NCI-H774 (cell line): Measurements from ENCODE around the gene DYNLRB2.

Source experiments
- DNase-seq: peaks from one replicate; lab custom pipeline; 2025; lab: John Stamatoyannopoulos, UW

The DYNLRB2 gene

DNA sequence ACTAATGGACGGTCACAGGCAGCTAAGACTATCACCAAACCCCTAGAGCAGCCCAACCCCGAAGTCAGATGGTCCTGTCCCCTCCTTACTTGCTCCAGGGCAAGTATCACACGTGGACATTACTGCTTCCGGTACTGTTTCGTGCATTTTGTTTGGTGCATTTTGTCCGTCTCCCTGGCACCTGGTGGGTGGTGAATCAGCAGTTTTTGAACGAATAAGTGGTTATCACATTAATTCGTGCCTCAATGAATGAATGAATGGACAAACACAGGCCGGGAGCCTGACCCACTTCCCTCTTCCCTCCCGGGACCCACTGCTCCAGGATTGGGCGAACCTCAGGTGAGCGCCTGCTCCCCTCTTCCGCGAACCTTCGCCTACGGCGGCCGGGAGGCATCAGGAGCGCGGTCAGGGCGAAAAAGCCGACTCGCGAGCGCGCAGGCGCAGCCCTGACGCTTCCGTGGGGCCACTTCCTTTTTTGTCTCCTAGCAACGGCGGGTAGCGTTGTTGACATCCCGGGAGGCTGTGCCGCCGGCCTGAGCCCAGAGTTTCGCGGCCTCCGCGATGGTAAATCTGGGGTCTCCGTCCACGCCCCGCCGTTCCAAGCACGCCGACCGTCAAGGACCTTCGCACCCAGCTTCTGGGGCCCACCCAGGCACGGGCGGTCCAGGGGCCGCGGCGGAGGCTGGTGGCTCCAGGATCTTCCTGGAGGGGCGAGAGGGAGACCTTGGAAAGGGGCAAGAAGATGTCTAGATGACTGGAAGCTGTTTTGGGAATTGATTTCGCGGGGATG lies at the start of gene DYNLRB2:
DYNLRB2 (plus strand) TSS at position 478 of the 790 bp plus-strand sequence; CDS start at position 562, 84 bp downstream.
- DNase-seq = peak; percentile 66

- no peak for DNase-seq
Observed at GRCh38 chr16:80500116-80500859, 40.5 kb upstream of the DYNLRB2 start.

DNA sequence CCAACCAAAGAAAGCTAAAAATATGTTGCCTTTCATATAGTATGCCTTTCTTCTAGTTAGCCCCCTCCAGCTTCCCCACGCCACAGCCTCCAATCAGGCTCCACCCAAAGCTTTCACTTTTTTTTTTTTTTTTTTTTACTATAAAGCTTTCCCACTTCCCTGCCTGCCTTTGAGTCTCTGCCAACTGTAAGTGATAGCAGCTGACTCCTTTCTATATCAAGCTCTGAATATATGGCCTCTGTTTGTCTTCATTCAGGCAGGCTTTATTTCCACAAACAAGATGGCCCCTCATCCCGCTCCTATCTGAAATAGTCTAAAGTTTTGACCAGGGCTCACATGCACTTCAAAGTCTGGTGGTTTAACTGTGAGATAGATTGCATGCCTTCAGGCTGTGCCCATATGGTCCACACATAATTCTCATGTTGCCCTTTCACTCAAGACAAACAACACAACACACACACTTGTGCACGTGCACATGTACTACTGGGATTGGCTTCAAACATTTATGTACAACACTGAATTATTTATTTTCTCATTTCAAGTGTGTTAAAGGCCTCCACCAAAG lies 39.8 kb upstream of the DYNLRB2 start:
- DNase-seq = no peak

DNA sequence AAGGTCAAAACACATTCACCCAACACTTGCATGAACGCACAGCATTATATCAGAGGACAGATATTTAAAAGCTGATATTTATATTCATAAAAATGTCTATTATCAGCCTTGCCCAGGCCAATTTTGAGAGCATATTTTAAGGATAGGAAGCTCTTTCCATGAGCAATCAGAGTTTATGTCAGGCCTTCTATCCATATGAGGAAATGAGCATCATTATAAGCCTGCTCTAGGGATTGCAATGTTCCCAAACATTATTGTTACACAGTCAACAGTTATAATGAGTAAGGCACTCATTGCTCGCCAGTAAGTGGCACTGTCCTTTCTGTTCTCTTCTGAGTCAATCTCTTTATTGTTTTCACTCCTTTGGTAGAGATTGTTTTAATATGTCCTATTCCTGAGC lies 37.7 kb upstream of the DYNLRB2 start:
- no peak for DNase-seq

DNA sequence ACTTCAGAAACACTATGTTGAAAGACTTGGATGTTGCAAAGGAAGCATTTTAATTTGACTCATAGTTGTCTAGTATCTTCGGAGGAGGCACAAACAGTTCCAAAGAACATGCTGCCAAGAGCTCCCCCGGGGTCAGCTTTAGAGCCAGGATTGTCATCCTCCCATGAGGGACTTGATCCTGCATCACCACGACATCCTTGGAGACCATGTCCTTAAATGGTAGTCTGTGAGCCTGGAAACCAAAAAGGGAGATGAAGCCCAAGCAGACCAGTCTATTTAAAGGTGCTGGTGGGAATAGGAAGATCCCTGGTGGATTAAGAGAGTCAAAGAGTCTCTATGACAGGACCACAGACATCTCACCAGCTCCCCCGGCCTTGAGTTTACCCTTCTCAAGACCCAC lies 33.3 kb upstream of the DYNLRB2 start:
- no peak for DNase-seq

DNA sequence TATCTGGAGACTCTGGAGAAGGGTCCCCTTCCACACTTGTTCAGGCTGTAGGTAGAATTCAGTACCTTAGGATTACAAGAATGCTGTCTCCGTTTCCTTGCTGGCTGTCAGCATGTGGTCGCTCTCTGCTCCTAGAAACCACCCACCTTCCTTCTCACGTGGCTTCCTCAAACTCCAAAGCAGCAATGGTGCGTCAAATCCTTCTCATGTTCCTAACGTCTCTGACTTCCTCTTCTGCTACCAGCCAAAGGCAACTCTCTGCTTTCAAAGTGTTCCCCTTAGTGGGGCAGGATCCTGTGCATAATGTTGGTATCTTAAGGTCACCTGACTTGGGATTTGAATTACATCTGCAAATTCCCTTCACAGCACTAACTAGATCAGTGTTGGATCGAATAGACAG lies 30.9 kb upstream of the DYNLRB2 start:
- no peak for DNase-seq

GRCh38 chr16:80511824-80512592 lies 28.8 kb upstream of the DYNLRB2 start:
- no peak for DNase-seq

DNA sequence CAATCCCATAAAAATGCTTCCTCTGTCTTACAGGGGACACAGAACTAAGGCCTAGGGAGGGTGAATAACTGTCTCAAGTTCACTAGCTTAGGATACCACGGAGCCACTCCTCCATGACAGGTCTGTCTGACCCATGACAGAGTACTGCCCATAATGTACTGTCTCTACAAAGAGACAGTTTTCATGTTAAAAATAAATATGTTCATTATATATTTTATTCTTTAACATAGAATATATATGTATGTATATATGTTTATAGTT lies 28.3 kb upstream of the DYNLRB2 start:
- no peak for DNase-seq

DNA sequence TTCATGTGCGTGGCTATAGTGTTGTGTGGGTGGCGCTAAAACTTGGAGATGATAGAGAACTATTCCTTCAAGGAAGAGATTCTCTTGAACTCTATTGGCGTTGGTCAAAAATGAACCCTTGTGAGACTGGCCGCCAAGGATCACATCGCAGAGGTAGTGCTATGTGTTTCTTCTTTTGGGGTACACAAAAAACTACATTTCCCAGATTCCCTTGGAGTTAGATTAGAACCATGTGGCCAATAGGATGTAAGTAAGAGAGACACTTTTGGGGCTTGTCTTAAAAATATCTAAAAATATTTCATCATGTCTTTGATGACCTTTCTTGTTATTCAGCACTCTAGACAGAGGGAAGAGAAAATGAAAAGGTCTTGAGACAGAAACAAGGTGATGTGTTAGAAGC lies 25.4 kb upstream of the DYNLRB2 start:
- DNase-seq = no peak

DNA sequence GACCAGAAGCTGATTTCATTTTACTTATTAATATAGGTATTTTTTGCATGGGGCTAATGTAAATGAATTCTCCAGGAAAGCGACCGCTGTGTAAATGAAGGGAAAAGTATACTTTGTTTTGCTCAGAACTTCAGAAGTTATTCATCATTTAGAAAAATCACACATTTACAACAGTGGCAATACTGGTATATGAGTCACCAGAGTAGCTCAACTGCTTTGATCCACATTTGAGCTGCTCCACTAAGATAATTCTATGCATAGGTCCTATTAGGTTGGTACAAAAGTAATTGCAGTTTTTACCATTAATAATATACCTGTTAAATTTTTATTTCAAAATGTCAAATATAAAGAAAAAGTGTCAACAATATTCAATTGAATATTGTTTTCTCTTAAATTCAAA lies 22.9 kb upstream of the DYNLRB2 start:
- no peak for DNase-seq

DNA sequence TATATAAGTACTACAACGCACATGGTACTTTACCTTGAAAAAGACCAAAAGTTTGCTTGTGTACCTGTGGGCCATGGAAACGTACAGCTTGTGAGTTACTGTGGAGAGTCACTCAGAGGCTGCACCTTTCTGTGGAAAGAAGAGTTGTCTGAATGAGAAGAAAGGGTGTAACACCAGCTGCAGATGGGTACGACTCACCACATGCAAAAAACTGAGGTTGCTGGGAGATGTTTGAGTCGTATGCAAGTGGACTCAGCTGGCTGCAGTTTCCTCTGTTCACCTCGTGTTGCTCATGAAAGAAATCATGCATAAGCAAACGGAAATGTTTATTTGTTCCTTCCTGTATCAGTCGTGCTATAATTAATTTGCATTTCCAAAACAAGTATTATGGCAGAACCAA lies 22.4 kb upstream of the DYNLRB2 start:
- no peak for DNase-seq

DNA sequence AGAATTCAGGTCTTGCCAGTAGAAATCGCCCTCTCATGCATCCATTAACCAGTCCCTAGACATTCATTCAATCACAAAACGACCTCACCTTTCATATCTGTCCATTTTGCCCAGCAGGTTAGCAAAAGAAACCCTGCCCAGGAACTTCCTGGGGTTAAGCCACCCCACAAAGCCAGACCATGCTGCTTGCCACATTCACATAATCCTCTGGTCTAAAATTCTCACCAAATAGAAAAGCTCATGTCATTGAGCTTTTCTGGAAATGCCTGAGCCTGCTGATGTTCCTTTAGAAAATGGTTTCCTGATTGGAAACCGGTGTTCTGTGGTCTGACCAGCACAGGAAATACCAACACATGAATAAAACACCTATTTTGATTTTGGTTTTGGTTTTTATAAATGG lies 21.6 kb upstream of the DYNLRB2 start:
- no peak for DNase-seq

DNA sequence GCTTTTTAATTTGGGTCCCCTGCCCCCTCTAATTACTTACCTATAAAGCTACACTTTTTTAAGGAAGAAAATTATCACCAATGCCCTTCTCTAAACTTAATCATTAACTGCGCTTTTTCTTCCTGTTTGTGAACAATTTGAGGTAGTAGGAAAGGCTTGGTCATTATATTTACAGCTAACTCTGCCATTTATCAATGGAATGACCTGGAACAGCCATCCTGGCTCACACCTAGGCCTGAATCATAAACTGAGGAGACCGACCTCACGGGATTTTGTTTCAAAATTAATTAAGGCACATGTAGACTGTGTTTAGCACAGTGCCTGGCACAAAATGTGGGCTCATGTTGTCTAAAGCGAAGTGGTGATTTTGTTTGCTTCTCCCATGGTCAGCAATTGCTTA lies 15.4 kb upstream of the DYNLRB2 start:
- DNase-seq = no peak

DNA sequence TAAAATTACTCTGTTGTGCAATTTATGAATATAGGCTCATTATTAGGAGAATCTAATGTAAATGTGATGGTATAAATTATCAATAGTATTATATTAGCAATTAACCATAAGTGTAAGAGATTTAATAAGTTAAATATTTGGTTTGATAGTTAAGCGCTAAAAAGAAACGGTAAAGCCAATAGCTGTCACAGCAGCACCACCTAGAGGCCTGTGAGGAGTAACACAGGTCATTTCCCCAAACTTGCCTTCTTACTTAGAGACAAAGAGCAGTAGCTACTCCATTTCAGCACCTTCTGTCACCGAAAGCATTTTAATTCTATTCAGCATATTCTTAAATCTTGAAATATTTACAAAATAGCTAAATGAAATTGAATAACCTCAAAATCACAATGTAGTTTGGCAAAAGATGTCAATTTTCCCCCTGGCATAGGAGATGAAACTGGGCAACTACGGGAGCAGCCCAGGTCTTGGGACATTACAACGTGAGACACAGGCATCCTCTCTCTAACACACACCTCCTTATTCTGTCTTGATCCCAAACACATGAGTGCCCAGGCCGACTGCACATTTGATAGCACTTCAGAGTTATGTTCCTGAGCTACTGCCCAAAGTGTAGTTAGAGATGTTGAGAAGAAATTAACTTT lies 14.3 kb upstream of the DYNLRB2 start:
- no peak for DNase-seq

- DNase-seq = no peak
Observed at GRCh38 chr16:80527297-80527696, 13.5 kb upstream of the DYNLRB2 start.

DNA sequence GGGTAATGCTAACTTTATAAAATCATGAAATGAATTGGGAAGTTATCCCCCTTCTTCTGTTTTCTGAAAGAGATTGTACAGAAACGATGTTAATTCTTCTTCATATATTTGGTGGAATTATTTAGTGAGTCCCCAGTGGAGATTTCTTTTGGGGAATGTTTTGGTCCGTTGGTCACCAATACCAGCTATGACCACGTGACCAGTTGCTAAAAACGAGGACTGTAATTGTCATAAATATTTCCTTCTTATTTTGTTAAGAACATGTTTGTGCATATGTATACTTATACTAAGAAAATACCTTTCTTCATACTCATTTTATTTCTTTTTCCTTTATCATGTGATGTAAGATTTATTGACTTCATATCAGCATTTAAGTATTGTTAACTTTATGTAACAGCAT lies 10.3 kb upstream of the DYNLRB2 start:
- no peak for DNase-seq

GRCh38 chr16:80536238-80536637 lies 4.6 kb upstream of the DYNLRB2 start:
- no peak for DNase-seq

GRCh38 chr16:80541306-80541694 lies 507 bp downstream of the DYNLRB2 start:
- no peak for DNase-seq

DNA sequence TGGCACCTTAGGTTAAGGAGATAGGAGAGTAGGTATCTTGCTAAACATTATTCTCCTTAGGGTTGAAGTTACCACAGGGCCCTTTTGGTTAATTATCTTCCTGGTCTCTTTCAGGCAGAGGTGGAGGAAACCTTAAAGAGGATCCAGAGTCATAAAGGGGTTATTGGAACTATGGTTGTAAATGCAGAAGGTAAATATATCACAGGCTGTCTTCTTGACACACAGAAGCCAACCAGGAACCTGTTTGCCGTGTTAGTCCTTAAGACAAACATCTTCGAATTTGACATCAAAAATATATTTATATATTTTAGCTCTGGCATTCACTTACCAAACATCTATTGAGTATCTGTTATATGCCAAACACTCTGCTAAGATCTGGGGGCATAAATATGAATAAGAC lies 2.4 kb downstream of the DYNLRB2 start:
- DNase-seq = no peak

DNA sequence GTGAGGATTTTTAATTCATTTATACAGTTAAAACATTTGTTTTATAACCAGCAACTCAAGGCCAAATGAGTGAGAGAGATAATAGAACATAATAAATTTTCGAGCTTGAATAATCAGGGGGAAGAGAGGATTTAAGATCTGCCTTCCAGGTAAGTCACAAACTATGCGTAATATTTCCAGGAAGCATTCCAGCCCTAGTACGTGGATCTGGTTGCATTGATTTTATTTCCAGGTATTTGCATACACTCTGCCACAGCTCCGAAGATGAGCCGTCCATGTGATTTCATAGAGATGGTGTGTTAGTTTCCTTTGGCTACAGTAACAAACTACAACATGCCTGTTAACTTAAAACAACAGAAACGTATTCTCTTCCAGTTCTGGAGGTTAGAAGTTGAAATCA lies 3.5 kb downstream of the DYNLRB2 start:
- no peak for DNase-seq

GRCh38 chr16:80546249-80546648 lies 5.5 kb downstream of the DYNLRB2 start:
- no peak for DNase-seq

DNA sequence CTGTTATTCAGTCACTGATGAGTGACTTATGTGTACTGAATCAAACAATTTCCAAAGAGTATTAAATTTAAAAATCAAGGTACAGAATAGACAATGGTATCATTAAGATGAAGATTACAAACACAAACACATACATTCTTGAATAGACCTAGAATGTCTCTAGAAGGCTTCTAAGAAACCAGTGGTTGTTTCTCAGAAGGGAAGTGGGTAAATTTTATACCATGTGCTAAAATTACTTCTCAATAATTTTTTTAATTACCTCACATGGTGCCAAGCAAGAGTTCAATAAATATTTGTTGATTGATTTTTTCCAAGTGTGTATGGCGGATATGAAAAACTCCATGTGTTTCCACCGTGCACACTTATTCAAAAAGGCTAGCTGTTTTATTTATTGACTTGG lies 6.4 kb downstream of the DYNLRB2 start:
- DNase-seq = no peak
